GM19455 (cell line): Measurements from ENCODE around the gene ANKRD9.

Experiments
- ATAC-seq: cut with Tn5 transposase; IDR thresholded peaks from one replicate; pipeline ENCODE4 v1.9.1; 2021; ENCODE audit not compliant: unreplicated experiment

Gene ANKRD9

DNA sequence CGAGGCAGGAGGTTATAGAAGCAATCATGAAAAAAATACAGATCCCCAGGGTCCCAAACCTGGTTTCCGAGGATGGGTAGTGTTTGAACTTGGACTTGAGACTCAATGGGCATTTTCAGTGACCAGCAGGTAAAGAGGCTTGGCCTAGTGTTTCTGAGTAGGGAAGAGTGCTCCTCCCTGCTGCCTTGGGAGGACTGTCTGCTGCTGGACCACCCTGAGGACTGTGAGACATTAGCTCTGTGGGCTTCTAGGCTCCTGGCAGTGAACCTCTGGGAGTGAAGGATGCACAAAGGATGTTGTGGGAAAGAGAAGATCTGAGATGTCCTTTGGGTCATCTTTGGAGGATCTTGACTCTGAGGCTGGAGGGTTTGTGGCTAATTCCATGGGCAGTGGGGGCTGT, 30.5 kb downstream of the ANKRD9 start:
- ATAC-seq: no peak

DNA sequence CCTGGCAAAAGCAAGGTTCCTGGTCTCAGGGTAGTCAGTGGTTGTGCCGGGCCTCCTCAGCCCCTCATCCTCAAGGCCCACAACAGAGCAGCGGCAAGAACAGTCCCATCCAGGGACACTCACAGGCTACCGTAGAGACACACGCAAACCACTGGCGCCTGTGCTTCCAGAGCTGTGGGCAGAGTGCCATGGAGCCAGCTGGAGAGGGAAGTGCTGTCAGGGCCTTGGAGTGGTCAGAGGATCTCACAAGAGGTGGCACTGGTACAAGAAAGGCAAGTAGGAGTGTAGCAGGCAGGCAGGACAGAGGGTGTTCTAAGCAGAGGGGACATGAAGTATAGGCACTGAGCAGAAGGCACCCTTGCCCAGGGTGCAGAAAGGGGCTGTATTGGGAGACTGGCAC, 34.6 kb downstream of the ANKRD9 start:
- ATAC-seq: no peak

DNA sequence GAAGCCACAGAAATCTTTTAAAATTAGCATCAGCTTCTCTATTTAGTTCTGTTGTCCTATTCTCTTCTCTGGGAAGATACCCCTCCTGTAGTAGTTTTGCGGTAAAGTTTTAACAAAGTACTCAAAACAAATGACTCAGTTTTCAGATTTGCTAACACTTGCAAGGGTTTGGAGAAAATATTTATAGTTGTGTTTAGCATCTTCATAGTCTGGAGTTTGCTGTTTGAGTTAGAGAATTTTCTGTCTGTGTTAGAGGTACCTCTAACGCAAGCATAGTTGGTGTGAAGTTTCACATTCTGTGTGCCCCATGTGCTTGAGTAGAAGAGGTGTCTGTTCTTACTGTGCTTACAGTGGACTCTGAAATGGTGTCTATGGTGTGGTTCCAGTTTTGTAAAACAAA, 36.0 kb downstream of the ANKRD9 start:
- ATAC-seq: no peak

DNA sequence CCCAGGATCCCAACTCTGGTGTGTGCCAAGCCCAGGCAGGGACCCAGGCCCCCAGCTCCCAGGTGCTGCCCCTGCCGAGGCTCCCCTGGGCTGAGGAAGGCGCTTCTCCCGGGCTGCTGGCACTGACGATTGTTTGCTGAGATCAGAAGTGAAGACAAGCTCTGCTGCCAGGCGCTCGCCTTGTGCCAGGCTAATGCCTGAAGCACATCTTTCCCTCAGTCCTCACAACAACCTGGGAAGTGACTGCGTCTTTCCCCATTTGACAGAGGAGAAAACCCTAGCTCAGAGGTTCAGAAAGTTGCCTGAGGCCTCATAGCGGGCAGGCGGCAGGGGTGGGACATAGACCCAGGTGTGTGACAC, 36.8 kb downstream of the ANKRD9 start:
- ATAC-seq: no peak

DNA sequence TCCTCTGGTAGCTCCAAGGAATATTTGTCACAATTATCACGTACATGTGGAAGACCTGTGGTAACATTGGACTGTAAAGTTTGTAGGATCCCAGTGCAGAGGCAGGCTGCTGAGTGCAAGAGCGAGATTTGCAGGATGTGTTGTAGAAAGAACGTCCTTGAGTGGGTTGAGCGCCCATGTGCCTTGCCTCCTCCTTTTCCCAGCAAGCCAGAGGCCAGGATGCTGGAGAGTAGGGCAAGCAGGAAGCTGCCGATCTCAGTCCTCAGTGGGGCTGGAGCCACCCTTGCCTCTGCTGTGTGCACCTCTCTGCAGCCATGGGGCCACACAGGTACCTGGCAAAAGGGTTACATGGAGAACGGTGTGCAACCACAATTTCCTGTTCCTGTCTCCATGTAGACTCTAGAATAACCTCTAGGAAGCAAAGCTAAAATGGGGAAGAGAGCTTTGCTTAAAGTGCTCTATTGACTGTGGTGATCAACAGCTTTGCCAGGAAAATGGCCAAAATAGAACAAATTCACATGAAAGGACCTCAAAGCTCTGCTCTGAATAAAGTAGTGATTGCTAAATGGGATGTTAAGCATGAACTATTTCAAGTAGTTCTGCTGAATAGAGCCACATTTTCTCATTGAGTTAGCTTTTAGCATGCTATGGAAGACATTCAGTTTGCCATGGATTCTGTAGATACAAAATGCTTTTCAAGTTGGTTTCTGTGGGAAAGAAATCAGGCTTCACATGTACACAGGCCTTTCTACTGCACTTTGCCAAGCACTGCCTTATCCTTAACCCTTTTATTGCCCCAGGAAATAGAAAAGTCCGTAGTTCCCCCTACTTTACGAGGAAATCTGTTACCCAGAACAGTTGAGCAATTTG, 37.4 kb downstream of the ANKRD9 start:
- ATAC-seq: no peak

DNA sequence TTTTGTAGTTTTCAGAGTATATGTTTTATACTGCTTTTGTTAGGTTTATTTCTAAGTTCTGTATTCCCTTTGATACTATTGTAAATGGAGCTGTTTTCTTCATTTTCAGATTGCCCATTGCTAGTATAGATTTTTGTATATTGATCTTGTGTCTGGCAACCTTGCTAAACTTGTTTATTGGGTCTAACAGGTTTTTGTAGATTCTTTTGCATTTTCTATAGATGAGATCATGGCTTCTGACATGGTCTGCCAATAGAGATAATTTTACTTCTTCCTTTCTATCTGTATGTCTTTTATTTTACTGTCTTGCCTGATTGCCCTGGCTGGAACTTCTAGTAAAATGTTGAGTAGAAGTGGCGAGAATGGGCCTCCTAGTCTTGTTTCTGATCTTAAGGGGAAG, 40.3 kb downstream of the ANKRD9 start:
- ATAC-seq: no peak

DNA sequence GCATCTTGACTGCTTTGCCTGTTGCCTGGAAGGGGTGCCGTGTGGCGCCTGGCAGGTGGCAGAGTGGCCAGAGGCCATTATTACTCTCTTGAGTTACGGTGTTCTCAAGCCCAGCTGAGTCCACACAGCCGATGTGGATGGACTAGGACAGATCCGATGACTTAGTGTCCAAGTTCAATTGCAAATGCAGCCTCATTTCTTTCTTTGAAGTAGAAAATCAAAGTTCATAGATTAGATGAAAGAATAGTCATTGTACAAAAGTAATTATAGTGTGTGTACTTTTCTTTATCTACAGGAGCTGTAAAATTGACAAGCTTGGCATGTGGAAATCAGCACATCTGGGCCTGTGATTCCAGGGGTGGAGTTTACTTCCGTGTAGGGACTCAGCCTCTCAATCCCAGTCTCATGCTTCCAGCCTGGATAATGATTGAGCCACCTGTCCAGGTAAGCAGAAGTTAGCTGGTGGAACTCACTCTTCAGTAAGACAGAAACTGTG, 44.7 kb downstream of the ANKRD9 start:
- ATAC-seq: no peak

DNA sequence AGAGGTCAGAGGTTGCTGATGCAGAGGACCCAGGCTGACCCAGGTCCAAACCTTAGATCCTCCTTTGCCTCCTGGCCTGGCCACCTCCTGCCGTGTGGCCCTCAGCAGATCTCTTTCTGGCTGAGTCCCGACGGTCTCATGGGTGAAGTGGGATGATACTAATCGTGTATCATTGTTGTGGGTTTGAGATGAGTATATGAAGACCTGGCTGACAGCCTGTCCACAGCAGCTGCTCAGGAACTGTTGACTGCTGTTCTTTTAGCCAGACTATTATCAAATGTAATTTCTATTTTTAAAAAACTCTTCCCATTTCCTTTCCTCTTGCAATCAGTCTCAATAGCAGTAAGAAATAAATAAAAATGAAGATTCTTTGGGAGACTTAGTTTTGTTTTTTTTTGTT, 45.6 kb downstream of the ANKRD9 start:
- no peak for ATAC-seq

DNA sequence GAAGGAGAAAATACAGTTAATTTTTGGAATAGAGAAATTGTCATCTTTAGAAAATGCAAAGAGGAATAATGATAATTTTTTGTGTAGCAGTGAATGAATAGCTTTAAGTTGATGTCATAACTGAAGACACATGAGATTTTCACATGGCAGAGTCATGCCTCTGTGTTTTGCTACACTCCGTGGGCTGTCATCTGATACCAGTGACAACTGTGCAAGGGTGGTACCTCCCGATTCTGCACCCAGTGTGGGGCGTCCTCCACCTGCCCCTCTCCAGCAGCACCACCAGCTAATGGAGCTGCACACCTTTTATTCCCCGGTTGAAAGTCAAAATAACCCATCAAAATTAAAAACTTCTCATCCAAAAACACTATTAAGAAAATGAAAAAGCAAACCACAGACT, 47.2 kb downstream of the ANKRD9 start:
- no peak for ATAC-seq

DNA sequence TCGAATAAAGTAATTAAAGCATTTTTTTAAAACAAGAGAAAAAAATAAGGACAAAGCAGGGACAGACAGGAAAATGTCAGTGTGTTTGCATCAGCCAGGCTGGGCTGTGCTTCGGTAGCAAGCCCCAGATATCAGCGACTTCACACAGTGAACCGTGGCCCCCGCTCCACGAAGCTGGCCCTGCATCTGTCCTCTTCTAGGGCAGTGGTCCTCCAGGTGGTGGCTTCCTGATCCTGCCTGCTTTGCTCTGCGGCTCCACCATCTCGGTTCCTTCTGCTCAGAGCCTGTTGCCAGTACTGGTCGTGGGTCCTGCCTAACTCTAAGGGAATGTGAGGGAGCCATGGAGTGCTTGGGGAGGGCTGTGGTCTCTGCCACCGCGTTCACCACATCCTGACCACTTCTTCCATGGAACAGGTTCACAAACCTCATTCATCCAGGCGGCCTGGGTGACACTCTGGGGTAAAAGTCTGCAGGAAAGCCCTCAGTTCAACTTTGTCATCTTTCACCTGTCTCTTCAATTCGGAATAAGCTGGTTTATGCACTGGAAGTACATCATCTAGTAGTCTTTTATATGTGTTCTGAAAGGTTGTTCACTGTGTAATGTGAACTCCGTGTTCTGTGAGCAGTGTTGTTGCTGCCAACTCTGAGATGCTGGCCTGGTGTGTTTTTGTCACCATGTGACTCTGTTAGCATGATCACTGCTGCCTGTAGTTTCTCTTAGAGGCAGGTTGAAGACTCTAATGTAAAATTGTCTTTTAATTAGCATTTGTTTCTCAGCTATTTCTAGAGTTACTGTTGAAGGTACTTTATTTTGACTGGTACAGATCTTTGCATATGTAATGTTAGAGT, 47.9 kb downstream of the ANKRD9 start:
- no peak for ATAC-seq

DNA sequence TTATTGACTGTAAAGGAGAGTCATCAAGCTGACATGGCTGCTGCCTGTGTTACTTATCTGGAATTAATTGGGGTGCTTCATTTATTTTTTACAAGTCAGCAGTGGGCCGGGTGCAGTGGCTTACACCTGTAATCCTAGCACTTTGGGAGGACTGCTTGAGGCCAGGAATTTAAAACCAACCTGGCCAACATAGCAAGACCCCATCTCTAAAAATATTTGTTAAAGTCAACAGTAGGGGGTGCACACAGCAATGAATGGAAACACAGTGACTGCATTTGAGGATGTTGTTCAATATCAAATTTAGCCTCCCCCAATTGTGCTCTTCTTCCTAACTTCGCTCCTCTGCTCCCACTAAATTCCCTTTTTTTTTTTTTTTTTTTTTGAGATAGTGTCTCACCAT, 52.1 kb downstream of the ANKRD9 start:
- ATAC-seq: no peak

DNA sequence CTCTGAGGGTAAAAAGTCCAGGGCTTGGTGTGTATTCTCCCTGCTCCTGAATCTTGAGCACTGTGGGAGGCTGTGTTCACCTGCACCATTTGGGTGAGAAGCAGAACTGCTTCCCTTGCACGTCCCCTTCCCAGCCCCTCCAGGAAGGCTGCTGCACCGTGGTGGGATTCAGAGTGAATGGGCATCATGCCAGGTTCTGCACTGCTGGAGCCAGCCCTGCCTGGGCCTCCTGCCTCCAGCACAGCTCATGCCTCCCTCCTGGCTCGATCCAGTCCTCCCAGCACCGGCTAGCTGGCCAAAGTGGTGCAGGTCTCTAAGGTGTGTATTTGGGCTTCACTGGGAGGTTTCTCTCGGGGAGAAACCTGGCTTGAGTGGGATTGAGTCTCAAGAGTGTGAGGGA, 54.9 kb downstream of the ANKRD9 start:
- no peak for ATAC-seq

DNA sequence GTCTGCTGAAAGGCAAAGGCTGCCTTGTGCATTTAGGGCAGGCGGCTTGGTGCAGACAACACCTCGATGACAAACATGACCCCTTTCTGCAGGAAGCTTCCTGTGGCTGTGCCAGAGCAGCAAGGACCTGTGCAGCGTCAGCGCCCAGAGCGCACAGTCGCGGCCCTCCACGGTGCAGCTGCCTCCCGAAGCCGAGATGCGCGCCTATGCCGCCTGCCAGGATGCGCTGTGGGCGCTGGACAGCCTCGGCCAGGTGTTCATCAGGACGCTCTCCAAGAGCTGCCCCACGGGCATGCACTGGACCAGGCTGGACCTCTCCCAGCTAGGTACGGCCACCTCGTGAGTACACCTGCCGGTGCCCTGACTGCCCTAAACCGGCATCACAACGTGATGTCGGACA, 57.3 kb downstream of the ANKRD9 start:
- no peak for ATAC-seq
